DMS 273 (cell line): ENCODE results near the gene MBD5.

Experiments
- DNase-seq: peaks from one replicate; lab custom pipeline; 2025; ENCODE audit not compliant: unreplicated experiment; lab: John Stamatoyannopoulos, UW

MBD5 gene

DNA sequence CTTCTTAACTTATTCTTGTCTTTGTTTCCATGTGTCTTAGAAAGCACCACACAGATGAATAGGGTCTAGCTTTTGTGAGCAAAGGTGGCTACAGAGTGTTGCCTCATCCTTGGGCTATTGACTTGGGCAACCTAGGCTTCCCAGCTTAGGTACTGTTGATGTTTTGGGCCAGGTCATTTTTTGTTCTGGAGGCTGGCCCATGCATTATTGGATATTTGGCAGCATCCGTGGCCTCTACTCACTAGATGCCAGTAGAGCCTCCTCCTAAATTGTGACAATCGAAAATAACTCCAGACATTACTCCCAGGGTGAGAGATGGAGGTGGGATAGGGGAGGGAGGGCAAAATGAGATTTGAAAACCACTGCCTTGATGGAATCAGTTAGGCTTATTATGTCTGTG is 496.4 kb downstream of the MBD5 start:
- DNase-seq: no peak

DNA sequence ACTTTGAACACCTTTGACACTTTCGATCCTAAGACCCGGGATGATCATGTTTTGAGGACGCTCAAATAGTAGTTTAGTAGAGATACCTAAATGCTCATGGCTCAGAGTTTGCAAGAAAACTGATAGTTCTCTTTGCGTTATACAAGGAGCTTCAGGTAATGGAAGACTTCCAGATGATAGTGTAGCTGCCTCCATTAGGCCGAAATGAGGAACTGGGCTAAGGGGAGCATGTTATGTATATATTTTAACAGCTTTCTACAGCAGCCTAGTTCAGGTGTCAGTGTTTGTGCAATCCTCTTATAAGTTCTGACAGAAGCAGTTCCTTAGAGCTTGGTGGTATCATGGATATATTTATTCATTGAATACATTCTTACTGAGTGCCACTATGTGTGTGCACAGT is 496.9 kb downstream of the MBD5 start:
- DNase-seq: no peak

GRCh38 chr2:148519013-148519412 is 498.1 kb downstream of the MBD5 start:
- peak; percentile 18 for DNase-seq

DNA sequence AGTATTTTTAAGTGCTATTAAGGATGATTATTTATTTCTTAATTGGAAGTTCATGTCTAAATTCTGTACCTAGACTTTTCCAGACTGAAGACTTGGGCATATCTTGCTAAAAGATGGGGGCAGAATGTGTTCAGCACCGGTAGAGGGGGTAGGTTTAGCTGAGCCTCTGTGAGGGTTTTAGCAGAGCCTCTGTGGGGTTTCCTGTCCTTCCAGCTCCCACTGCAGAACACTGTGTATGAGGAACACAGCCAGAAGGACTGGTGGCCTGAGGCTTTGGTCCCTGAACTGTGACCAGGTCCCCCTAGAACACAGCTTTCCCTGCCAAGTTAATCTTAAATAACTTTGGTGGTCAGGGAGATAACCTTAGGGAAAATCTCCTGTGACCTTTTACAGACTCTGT is 500.3 kb downstream of the MBD5 start:
- no peak for DNase-seq

DNA sequence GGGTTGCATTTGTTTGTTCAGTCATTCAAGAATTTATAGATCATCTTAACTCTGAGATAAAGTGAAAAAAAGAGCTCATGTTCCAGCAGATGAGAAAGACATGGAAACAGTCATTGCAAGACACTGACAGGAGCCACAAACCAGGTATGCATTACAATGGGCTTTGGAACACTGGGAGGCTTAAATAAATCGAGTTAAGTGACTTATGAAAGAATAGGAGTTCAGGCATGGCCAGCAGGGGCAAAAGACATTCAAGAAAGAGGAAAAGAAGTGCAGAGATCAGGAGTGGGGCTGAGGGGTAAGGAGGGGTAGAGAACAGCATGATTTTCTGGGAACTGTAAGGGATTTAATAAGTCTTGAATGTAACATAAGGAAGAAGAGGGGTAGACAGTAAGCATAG is 502.4 kb downstream of the MBD5 start:
- no peak for DNase-seq

- no peak for DNase-seq
Measured at GRCh38 chr2:148524519-148524919, 503.6 kb downstream of the MBD5 start.

DNA sequence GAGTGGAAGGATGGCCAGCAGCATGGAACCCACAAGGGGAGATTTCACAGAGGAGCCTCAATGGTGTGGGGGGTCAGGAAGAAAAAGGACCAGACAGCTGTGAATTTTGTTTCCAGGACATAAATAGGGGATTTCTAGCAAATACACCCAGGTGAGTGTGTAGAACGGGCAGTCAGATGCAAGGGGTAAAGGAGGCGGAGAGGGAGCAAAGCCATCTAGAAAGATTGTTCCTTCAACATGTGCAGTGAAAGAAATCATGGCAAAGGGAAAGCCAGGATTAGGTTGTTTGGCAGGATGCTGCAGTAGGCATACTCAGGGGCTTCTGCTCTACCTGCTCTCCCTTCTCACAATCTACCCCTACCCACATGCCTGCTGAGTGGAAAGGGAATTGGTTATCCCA is 504.2 kb downstream of the MBD5 start:
- DNase-seq: no peak

DNA sequence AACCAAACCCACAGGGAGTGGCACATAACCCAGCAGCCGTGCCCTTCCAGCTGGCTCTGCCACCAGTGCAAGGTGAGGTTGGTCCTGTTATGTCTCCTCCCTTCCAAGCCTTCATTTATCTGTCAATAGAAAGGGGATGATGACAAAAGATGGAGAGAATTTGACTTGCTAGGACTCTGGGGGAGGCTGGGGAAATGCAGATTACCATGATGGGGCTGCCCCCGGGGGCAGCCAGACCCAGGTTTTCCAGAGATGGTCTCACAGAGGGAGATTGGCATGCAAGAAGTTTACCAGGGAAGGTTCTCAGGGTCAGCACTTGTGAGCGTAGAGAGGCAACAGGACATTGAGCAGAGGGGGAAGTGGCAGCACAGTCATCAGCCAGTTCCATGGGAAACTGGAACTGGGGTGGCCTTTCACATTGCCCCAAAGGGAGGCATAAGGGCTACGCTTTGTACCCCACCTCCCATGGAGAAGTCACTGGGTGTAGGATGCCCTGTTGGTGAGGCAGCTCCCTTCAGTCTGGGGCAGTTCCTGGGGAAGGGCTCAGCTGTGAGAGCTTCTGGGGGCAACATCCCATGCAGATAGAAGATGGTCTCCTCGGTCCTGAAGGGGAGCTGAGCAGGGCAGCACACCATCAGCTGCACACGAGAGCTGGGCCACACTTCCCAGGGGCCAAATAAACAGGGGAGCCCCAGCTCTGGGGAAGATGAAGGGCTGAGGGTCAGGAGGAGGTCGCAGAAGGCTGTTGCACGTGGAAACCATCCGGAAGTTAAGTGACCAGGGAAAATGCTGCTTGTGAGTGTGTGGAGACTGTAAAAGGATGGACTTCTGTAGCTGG is 505.8 kb downstream of the MBD5 start:
- DNase-seq: no peak

- DNase-seq: no peak
Measured at GRCh38 chr2:148527488-148528340, 506.8 kb downstream of the MBD5 start.

GRCh38 chr2:148528356-148529064 is 507.6 kb downstream of the MBD5 start:
- no peak for DNase-seq

GRCh38 chr2:148529745-148530144 is 508.9 kb downstream of the MBD5 start:
- DNase-seq: no peak

DNA sequence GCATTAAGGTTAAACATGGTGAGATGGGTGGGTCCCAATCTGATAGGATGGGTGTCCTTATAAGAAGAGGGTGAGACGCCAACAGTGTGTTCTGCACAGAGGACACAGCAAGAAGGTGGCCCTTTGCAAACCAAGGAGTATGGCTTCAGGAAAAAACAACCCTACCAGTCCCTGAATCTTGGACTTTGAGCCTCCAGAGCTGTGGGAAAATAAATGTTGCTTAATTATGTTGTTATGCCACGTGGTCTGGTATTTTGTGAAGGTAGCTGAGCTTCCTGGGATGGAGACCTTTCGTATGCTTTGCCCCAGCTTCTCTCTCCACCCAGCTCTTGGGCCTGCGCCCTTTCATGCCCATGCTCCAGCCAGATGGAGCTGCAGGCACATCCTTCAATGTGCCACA is 509.5 kb downstream of the MBD5 start:
- DNase-seq: no peak

DNA sequence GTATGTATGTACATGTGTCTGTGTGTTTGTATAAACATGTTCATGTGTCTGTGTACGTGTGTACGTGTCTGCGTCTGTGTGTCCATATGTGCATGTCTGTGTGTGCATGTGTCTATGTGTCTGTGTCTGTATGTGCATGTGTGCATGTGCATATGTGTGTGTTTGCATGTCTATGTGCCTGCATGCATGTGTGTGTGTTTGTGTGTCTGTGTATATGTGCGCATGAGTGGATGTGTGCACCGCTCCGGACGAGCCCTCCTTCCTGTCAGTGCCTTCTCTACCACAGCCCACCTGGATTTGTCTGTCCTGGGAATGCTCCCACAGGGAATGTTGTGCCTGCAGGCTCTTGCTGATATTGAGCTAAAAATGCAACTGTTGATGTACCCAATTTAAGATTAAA is 510.3 kb downstream of the MBD5 start:
- DNase-seq: no peak

- no peak for DNase-seq
Measured at GRCh38 chr2:148531669-148532428, 511.0 kb downstream of the MBD5 start.

DNA sequence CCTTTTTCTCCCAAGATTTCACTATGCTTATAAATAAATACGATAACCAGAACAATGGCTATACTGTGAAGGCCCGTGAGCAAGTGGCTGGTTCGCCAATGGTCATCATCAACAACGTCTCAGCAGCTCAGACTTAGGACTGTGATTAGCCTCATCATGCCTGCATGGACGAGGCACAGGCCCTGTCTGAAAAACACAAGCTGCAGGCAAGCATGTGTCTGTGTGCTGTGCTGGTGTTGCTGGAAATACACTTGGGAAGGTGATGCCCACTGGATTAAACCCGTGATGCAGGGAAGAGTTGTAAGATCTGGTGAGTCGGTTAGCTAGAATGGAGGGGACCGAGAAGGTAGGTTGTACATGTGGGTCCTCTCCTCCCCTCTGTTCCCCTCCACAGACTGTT is 512.1 kb downstream of the MBD5 start:
- no peak for DNase-seq

DNA sequence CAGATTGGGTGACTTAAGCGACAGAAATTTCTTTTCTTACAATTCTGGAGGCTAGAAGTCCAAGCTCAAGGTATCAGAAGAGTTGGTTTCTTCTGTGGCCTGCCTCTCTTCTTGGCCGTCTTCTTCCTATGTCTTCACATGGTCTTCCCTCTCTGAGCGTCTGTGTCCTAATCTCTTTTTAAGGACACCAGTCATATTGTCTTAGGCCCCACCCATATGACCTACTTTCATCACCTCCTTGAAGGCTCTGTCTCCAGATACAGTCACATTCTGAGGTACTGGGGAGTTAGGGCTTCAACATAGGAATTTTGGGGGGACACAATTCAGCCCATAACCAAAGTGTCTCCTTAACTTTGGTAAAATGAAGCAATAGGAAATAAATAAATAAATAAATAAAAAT is 512.8 kb downstream of the MBD5 start:
- DNase-seq: no peak

- no peak for DNase-seq
Measured at GRCh38 chr2:148534416-148535204, 513.7 kb downstream of the MBD5 start.

- DNase-seq: no peak
Measured at GRCh38 chr2:148538375-148538774, 517.5 kb downstream of the MBD5 start.

- DNase-seq: no peak
Measured at GRCh38 chr2:148540022-148540421, 519.1 kb downstream of the MBD5 start.

DNA sequence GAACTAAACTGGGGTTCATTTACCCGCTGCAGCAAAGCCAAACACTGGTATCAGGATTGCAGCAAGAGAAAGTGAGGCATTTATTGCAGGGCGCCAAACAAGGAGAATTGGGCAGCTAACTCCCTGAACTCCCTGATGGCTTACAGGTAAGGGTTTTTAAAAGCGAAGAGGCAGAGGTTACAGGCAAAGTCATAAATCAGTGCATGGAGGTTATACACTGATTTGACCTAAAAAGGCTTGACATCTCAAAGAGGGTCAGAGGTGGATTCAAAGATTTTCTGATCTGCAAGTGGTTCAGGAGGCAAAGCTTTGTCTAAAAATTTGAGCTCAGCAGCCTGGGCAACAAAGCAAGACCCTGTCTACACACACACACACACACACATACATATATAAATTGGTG is 520.9 kb downstream of the MBD5 start:
- no peak for DNase-seq
